COLO668 (cell line): ENCODE measurements around the gene HLCS.

ENCODE experiments used
- DNase-seq: peaks from one replicate; lab custom pipeline; 2025; ENCODE audit not compliant: unreplicated experiment; lab: John Stamatoyannopoulos, UW

The HLCS gene

DNA sequence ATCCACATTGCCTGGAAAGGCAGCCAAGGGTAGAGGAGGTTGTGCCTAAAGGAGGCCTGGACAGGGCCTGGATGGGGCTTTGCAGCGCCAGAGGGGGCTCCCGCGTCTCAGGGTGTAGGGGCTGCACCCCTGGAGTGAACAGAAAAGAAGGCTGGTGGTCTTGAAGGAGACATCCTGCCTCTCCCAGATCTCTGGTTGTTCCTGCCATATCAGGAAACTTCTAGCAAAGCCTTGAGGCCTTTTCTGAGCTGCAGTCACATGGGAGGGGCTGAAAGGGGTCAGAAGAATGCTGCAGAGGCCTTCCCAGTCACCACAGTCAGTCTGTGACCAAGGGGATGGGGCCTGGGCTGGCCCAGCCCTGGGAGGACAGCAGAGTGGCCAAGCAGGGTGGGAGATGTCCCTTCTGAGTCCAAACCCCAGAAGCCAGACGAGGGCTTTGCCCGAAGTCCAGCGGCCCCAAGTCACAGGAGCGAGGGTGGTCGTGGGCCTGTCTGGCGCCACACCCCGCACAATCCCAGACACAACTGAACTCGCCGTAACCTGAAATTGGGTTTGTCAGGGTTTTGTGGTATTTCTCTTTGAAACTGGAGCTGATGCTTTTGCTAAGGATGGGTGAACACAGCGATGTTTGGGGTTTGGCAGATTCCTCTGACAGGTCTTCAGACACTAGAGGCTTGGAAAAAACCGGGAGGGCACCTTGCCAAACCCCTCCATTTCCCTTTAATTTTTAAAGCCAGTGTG lies 237.9 kb downstream of the HLCS start:
- DNase-seq, result no peak

DNA sequence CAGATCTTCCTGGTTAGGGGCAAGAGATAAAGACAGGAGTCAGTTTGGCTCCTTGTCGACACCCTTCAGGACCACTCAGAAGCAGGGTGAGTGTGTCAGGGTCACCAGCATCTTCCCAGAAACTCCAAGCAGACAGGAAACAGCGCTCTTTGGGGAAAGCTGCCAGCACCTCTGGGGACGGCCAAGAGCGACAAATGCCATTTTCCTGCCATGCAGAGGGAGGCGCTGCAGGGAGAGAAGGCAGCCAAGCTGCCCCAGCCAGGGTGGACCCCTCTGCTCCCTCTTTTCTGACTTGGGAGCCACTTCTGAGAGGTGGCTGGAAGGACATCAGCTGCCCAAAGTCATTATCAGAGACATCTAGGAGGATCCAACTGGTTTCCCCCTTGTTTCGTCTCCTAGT lies 238.6 kb downstream of the HLCS start:
- DNase-seq, result no peak

GRCh38 chr21:36725793-36726386 lies 240.6 kb downstream of the HLCS start:
- no peak for DNase-seq

DNA sequence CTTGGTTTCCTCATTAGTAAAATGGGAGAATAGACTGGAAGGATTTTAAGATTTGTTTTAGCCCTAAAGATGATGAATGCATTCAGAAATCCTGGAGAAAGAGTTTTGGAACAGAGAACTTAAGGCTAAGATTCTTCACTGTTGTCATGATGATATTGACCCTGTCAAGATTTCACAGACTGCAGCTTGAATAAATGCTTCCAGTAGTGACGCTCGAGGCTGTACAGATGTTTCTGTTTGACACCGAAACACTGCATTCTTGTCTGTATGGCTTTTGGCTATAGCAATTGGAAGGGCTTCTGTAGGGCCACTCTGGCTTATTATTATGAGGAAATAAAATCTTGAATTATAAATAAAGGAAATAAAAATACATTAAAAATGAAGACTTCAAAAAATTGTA lies 241.8 kb downstream of the HLCS start:
- DNase-seq, result no peak

DNA sequence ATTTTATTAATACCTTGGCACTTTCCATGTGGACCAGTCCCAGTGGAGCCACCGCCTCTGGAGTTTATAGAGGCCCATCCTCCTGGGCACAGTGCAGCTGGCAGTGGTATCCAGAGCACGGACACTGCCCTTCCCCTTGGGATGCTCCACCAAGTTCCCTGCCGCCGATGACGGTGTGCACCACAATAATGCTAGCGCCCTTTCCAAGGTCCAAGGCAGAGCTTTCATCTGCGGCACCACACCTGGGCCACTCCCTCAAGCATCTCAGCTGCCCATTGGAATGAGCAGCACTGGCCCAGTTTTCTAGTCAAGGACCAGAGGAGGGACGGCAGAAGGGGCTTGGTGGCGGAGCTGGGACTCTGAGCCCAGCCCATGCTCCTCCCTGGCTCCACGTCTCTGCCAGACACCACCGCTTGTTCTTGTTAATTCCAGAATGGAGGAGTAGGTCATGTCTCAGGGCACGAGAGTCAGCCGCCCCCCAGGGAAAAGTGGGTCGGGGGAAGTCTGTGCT lies 243.0 kb downstream of the HLCS start:
- no peak for DNase-seq

GRCh38 chr21:36722370-36723368 lies 243.8 kb downstream of the HLCS start:
- DNase-seq, result no peak

DNA sequence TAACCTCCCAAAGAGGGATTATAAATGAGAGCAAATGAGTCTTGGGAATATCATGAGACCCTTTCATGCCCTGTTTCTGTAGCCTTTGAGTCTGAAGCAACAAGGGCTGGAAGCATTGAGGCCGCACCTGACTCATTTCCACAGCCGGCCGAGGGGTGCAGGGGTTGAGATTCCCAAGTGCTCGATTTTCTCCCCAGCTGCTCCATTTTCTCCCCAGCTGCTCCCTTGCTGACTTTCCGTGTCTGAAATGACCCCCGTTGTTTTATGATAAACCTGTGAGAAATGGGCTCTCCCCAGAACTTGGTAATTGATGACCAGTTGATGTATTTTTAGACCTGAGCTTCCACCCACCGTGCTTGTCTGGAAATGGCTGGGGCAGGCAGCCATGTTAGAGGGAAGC lies 244.7 kb downstream of the HLCS start:
- no peak for DNase-seq

DNA sequence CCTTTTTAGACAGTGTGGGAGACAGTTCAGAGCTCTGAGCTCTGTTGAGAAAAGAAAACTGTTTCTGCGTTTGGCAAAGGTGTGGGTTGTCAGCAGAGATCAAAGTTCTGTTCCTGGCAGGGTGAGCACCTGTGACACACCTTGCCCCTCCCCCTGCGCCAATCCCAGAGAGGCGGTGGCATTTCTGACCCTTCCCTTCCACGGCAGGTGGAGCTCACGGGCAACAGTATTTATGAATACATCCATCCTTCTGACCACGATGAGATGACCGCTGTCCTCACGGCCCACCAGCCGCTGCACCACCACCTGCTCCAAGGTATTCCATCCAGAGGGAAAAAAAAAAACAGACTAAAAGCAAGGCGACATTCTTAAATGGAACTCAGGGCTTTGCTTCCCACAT lies 246.9 kb downstream of the HLCS start:
- DNase-seq, result peak; percentile 74

DNA sequence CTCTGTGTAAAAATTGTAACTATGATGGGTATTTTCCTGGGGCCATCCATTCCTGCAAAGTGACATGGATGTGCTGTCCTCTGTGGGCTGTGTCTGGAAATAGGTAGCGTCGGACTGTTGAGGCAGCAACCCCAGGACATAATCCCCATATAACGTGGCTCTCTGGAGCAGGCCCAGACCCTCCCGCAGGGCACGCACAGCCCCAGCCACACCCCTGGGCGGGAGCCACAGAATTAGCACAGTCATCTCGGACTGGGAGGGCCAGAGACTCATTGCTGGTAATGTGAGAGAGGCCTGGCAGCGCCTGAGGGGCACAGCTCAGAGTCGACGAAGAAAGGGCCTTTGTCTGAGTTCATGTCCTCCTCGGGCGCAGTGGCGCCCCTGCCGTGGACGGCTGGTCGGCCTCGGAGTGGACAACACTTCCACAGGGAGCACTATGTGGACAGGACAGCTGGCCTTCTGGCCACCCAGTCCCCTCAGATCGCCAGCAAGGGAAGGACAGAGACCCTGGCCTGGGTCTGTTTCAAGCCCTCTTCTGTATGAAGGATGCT lies 247.4 kb downstream of the HLCS start:
- DNase-seq, result no peak

- DNase-seq, result no peak
Measured at GRCh38 chr21:36717976-36718375, 248.5 kb downstream of the HLCS start.

DNA sequence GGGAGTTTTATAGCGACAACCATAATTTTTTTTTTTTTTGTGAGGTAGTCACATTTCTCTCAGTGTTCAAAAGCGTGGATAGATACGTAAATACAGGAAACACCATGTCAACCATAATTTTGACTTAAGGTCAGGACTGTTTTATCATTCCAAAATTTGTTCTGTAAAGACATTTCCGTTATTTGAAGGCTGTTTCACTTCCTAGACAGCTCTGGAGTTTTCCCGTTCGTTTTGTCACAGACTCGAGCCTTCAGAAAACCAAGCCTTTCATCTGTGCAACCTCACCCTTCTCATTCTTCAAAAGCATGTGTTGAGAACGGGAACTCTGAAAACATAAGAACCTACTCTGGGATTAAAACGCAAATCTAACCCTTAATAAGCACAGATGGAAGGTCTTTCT lies 249.6 kb downstream of the HLCS start:
- DNase-seq, result no peak

DNA sequence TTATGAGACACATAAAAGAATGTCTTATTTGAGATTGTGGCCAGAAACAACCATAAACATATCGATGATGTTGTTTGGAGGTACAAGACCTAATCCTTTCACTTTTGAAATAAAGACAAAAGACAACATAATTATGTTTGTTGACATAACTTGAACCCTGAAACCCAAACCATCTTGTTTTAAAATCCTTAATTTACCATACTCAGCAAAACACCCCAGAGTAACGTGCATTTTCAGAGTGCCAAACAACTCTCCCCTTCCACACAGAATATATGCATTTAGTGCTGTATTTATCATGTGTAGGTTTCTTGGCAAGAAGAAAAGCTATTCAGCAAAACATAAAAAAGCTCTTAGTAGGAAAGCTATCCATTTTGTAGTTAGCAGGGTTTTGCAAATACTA lies 250.1 kb downstream of the HLCS start:
- DNase-seq, result no peak

GRCh38 chr21:36713746-36714145 lies 252.7 kb downstream of the HLCS start:
- no peak for DNase-seq

DNA sequence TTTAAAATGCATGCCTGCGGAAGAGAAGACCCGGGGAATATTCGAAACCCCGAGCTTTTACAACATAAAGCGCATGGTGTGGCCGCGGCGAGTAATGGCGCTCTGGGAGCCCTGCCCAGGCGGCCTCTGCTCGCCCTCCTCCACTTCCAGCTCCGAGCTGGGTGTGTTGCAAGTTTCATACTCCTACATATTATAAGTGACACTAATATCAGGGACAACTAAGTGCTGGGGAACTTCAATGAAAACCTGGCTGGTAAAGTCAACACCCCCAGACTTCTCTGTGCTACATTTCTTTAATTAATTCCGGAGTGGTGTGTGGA lies 255.8 kb downstream of the HLCS start:
- no peak for DNase-seq

DNA sequence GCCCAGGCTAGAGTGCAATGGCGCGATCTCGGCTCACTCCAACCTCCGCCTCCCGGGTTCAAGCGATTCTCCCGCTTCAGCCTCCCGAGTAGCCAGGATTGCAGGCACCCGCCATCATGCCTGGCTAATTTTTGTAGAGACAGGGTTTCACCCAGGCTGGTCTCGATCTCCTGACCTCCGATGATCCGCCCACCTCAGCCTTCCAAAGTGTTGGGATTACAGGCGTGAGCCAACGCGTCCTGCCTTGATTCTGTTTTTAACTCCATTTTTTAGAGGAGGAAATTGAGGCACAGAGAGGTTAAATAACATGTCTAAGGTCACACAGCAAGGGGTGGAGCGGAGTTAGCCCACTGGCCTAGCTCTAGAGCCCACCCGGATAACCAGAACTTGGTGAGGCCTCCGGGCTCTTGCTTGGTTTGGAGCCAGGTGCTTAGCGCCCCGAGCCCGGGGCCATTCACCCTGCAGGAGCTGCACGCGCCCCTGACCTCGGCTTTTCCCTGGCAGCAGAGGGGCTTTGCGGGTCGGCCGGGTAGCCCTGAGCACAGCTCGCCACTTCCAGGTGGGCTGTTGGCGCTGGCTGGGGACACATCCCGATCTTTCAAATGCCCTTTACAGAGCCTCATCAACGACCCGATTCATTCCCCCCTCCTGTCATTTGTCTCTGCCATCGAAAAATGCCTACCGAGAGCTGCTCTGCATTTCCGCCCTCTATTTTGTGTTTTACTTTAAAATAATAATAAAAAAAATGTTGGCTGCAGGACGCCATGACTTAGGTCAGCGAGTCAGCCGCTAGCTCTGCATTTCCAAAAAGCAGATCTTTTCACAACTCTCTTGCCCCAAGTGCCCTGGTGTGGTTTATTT lies 256.4 kb downstream of the HLCS start:
- no peak for DNase-seq

- DNase-seq, result peak; percentile 27
Measured at GRCh38 chr21:36709030-36709867, 257.2 kb downstream of the HLCS start.

- no peak for DNase-seq
Measured at GRCh38 chr21:36708286-36709029, 258.0 kb downstream of the HLCS start.

GRCh38 chr21:36707763-36708285 lies 258.6 kb downstream of the HLCS start:
- DNase-seq, result no peak
